Stimulated activated CD4-positive, alpha-beta T cell treated with anti-CD3 and anti-CD28 coated beads, TNF-alpha, amount 100 ng/mL, for 4 hours (primary cell): ENCODE results near the gene PRKCD.

Experiments used
- DNase-seq, 3 experiments: peaks; one replicate each; pipeline ENCODE4 v3.0.0-alpha.2; 2020; ENCODE audit warnings: low read depth in 3 of 3

Gene PRKCD

DNA sequence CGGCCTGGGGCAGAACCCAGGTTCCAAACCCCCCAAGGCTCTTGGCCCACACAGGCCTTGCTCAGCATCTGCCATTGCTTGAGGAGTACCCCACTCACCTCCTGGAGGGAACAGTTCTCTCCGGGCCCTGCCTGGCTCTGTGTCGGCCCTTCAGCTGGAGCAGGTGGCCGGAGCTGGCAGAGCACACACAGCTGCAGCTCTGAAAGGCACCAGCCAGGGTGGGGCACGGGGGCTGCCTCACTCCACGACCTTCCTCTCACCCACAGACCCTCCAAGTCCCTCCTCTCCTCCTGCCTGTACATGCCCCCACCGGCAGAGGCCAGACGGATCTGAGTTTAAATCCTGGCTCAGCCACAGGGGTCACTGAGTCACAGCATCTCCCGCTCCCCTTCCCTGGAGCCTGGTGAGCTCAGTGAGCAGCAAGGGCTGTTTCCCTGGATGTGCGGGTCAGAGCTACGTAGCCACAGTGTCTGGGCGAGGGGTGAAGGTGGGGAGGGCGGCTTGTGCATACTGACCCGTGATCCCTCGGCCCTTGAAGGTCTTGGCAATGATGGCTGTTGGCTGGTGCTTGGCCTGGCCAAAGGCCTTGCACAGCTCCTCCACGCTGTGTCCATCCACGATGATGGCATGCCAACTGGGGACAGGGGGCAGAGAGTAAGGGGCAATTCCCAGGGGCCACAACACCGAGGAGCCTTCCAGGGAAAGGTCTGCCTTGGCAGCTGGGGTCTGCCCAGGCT lies 71.8 kb downstream of the PRKCD start:
- DNase-seq: no peak

DNA sequence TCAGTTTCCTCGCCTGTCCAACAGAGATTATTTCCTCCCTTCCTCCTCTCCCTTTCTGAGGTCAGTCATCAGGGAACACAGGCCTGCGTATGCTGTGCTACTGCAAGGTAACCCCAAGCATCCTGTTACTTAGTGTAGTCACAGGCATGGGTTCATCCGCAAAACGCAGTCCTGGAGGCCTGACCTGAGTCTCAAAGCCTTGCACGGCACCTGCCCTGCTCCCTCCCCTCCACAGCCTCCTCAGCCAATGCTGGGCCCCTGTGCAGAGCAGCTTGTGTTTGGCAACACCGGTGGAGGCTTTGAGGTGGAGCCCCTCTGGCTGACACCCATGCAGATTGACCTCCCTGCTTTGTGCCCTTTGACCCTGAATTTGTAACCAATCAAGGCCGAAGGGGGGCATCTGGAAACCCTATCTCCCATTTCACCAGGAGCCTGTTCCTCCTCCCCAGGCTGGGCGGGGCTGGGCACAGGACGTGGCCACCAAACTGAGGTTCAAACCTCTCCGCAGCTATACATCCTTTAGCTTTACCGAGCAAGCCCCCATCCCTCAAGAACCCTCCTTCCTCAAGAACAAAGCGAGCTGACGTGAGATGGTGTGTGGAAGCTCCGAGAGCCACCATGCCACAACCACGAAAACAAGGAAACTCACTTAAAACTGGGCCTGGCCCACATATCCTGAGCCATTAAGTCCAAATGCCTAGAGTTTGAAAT lies 73.3 kb downstream of the PRKCD start:
- no peak for DNase-seq

- no peak for DNase-seq
Measured at GRCh38 chr3:53234841-53235232, 73.8 kb downstream of the PRKCD start.

GRCh38 chr3:53235545-53235944 lies 74.5 kb downstream of the PRKCD start:
- DNase-seq: no peak

DNA sequence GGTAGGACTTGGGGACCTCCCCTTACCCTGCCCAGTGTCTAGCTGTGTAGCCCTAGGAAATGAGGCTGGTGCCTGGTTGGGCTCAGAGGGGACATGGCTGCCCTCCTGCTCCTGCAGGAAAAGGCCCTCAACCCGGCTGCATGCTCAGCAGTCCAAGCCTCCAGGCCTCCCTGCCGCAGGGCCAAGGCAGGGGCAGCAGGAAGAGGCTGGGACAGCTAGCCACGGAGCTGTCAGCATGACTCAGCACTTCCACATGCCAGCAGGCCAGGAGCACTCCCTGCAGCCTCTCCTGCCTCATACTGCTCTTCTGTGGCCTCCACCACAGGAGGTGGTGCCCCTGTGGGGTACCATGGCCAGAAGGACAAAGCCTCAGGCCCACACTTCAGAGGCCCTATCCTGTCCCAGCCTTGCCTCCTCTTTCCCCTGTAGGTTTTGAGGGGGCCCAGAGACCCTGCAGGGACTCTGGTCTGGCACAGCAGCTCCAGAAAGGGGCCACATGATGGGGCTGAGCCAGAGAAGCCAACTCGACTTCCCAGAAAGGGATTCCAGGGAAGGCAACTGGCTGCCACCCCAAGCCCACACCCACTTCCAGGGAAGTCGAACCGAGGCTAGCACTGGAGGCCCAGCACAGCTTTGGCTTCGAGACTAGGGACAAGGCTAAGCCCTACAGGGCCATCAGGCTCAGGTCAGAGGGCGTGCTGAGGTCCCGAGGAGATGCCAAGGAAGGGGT lies 75.3 kb downstream of the PRKCD start:
- no peak for DNase-seq

GRCh38 chr3:53238051-53238850 lies 77.2 kb downstream of the PRKCD start:
- DNase-seq: no peak

DNA sequence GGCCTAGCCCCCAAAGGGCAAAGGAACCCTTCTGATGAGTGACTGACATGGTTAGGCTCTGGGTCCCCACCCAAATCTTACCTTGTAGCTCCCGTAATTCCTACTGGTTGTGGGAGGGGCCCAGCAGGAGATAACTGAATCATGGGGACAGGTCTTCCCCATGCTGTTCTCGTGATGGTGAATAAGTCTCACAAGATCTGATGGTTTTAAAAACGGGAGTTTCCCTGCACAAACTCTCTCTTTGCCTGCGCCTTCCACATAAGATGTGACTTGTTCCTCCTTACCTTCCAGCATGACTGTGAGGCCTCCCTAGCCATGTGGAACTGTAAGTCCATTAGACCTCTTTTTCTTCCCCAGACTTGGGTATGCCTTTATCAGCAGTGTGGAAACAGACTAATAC lies 77.9 kb downstream of the PRKCD start:
- DNase-seq: no peak

DNA sequence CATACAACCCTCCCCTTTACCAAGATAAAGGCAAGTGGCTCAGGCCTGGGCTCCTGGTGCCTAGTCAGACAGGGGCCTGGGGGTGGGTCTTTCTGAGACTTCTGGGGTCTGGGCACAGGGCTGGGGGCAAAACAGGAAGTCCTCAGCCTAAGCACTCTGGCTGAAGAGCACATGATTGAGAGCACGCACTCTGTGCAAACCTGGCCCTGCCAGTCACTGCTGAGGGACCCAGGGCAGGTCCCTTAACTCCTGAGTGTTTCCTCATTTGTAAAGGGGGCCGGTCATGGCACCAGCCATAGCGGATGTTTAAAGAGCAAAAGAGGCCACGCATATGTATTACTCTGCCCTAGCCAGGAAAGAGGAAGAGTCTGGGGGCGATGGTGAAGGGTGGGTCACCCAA lies 78.8 kb downstream of the PRKCD start:
- DNase-seq: no peak

DNA sequence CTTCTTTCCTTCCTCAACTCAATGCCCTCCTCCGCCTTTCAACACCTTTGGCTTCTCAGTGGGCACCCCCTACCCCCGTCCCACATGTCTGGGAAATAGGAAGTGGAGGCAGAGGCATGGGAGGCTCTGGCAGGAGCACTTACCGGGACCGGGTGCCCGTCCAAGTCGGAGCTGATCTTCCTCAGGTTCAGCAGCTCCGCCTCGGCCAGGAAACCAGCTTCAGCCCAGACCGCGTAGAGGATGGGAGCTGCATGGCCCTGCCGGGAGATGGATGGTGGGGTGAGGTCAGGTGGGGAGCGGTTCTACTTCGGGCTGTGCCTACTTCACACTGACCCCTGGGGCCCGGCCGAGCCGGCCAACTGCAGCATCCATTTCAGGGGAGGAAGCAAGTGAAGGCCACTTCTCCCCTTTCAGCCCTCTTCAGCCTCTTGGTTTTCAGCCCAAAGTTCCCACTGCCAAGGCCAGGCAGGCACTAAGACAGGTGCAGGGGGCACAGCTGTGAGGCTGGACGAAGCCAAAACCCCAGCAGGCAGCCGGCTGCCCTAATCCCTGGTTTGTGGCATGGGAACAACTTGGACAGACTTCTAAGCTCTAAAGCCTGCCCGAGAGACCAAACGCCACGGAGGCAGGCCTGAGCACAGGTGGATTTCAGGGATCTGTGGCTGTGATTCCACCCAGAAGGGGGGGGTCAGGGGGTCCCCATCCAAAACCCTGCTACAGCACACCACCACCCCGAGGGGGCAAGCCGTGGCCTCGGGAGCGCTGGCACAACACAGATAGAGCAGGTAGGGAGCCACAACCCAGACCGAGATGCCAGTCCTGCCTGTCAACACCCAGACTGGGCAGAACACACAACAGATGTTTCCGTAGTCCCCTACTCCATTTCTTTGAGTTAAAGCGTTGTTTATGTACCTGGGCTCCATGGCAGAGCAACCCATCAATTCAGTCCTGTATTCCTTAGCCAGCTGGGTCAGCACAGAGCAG lies 80.3 kb downstream of the PRKCD start:
- DNase-seq: no peak

DNA sequence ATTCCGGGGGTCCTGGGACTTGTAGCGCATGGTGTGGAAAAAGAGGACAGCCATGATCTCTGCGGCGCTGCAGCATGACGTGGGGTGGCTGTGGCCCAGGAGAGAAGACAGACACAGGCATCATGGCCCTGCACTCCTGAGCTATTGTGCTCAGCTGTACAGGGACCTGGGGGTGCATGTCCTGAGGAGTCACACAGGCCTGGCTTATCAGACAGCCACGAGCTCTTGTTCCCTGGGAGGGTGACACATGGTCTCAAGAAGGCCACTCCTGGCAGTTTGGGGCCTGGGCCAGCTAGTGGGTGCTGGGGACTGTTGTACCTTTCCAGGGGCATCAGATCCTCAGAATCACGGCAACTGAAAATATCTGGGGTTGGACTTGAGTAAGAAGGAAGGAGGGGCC lies 81.1 kb downstream of the PRKCD start:
- DNase-seq: no peak
